ENCODE measurements around the gene PTPRM.

PTPRM gene

DNA sequence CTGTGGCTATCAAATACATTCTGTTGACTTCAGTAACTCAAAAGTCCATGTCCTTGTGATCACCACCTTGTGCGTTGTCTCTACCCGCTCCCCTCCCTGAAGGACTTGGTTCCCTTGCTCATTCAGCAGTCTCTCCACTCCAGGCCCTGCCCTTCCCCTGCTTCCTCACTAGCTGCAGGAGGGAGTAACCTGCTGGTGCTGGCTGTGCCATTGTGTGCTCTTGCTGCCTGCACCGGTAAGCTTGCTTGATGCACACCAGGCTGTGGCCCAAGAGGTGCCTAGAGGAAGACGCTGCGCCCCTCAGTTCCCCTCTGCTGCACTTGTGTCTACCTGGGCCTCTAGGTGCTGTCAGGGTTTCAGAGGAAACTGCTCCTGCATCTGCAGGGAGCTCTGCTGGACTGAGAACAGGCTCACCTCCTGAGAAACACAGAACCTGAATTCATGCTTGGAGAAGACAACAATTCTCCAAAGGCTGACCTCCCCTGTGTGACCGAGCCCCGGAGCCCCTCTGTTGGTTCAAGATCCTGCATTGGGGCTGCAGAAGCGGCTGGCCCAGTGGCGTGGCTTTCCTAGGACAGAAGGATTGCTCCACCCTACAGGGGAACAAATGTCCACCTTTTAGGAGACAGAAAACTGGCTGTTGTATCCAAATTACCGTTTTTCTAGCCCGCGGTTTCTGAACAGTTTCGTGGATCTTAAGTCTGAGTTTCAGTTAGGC lies 33.6 kb downstream of the PTPRM start:
- CTCF ChIA-PET = no interaction called here
- H3K4me3 Mint-ChIP-seq = no peak overlapping the region
- DNase-seq = no peak
- no peaks in the 10 kb centered on the region for H3K36me3 Mint-ChIP-seq
- no peak overlapping the region for H3K27ac Mint-ChIP-seq
- H3K4me1 Mint-ChIP-seq = no peaks in the 10 kb centered on the region
- no peaks in the 10 kb centered on the region for H3K27me3 Mint-ChIP-seq
- H3K9me3 Mint-ChIP-seq = peaks cover 2% of the 10 kb centered on the region

DNA sequence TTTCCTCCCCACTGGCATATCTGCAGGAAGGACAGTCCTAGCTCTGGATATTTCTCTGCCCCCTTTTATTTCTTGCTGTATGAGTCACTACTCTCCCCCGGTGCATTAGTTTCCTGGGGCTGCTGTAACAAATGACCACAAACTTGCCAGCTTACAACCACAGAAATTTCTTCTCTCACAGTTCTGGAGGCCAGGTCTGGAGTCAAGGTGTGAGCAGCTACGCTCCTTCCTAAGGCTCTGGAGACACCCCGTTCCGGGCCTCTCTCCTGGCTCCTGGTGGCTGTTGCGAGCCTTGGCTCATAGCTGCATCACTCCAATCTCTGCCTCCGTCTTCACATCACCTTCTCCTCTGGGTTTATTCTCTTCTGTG lies 34.1 kb downstream of the PTPRM start:
- H3K27me3 Mint-ChIP-seq = no peaks in the 10 kb centered on the region
- peaks cover 2% of the 10 kb centered on the region for H3K9me3 Mint-ChIP-seq
- DNase-seq = no peak
- no peaks in the 10 kb centered on the region for H3K36me3 Mint-ChIP-seq
- CTCF ChIA-PET = no interaction called here
- H3K4me1 Mint-ChIP-seq = no peaks in the 10 kb centered on the region
- H3K27ac Mint-ChIP-seq = no peak overlapping the region
- no peak overlapping the region for H3K4me3 Mint-ChIP-seq

DNA sequence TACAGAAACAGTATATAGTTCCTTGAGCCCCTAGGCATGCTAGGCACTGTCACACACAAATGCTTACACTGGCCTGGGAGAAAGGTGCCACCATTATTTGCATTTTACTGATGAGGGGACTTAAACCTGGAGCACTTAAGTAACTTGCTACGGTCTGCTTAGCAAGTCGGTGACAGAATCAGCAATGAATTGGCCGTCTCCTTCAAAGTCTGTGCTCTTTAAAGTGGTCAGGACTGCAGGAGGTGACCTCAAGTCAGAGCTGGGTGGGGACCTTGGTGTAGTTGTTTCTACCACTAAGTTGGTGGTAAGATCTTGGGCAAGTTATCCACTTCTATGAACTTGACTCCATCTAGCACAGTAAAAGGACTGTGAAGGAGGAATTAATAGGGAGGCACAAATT lies 34.8 kb downstream of the PTPRM start:
- Mint-ChIP-seq H3K4me1 (no peaks in the 10 kb centered on the region), H3K9me3 (peaks cover 2% of the 10 kb centered on the region), H3K27me3 (no peaks in the 10 kb centered on the region), H3K36me3 (no peaks in the 10 kb centered on the region), H3K4me3 (no peak overlapping the region), H3K27ac (no peak overlapping the region)
- CTCF ChIA-PET = no interaction called here
- no peak for DNase-seq

DNA sequence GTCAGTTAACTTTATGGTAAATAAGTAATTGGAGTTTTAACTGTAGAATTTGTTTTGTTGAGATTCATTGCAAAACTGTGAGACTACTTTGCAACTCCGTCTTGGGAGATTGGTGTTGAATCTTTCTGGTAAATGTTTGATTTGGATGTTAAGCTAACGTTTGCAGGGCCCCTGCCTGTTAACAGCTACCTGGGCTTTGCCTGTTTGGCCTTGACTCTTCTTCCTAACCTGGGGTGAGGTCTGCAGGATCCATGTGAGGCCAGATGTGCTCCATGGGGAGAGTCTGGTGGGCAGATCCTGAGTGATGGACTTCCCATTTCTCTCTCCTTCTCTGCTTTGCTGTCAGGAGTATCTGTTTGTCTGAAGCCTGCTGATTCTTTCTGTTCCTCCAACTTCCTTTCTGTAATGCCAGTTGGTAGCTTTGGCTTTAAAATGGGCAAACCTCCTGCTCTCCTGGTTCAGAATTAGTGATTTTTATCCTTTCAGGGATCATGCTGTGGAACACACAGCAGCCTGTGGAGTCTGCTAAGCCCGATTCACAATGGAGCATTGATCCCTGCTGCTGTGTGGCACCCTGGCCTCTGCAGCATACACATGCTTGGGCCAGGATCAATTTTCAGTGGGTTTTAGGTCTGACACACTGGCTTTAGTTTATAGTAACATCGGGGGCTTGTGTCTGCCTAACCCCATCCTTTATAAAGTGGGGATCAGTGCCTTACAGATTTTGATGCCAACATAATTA lies 36.3 kb downstream of the PTPRM start:
- Mint-ChIP-seq H3K9me3 (peaks cover 2% of the 10 kb centered on the region), H3K4me3 (no peak overlapping the region), H3K27me3 (no peaks in the 10 kb centered on the region), H3K4me1 (no peaks in the 10 kb centered on the region), H3K36me3 (no peaks in the 10 kb centered on the region), H3K27ac (no peak overlapping the region)
- CTCF ChIA-PET = no interaction called here
- DNase-seq = no peak

DNA sequence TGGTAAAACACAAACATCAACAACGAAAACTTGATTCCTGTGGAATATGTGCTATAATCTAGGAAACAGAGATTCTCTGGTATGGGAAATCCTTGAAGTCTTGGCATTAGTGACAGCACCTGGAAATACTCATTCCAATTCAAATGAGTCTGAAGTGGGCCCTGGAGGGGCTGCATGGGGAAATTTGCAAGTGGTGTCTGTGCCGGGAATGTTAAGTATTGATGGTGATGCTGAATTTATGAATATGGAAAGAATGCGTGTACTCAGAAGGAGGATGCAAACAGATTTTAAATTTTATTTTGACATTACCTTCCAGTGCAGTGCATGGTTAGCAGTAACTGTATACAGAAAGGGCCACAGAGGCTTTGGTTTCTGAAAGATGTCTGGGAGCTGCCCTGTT lies 37.2 kb downstream of the PTPRM start:
- Mint-ChIP-seq H3K4me1 (no peaks in the 10 kb centered on the region), H3K9me3 (peaks cover 2% of the 10 kb centered on the region), H3K27me3 (no peaks in the 10 kb centered on the region), H3K36me3 (no peaks in the 10 kb centered on the region), H3K27ac (no peak overlapping the region), H3K4me3 (no peak overlapping the region)
- no peak for DNase-seq
- CTCF ChIA-PET = no interaction called here

DNA sequence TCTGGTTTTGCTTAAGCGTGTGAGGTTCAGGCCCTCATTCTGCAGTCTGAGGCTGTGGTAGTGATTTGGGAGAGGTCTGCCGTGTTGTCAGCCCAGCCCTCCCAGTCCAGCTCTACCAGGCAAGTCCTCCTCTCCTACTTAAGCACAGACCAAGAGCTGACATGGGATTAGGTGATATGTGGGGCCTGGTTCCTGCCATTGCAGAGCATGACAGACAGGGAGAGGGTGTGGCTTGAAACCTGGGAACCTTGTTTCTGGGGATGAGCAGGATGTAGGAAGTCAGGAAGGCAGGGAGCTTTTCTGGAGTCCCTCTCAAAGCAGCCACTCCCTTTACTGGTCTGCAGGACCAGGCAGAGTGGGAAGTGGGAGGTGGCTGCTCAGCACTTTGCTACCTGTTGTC lies 38.6 kb downstream of the PTPRM start:
- no peak overlapping the region for H3K4me3 Mint-ChIP-seq
- H3K4me1 Mint-ChIP-seq = no peaks in the 10 kb centered on the region
- CTCF ChIA-PET = no interaction called here
- no peaks in the 10 kb centered on the region for H3K36me3 Mint-ChIP-seq
- no peak overlapping the region for H3K27ac Mint-ChIP-seq
- no peaks in the 10 kb centered on the region for H3K27me3 Mint-ChIP-seq
- H3K9me3 Mint-ChIP-seq = peaks cover 2% of the 10 kb centered on the region
- no peak for DNase-seq

DNA sequence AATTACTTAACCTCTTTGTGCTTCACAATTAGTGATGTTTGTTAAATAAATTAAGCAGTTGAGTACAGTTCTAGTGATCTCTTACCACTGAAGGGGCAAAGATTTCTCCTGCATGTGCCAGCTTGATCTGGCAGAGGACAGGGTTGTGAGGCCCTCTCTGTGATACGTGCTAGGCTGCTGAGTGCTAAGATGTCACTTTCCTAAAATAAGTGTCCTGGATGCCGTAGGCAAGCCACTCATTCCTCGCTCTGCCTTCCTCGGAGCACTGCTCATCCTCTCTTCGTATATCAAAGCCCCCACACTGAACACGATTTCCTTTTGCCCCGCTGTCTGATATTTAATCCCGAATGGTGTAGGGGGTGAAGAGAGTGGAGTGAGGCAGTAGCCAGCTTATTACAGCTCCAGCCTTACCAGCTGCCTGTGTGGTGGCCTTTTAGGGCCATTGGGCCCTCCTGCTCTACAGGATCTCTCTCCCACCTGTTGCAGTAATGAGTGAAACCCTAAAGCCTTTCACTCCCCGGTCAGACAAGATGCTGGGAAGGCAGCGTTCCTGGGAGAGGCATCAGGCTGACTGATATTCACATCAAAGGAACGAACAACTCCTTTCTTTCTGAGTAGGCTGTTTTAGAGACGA lies 40.5 kb downstream of the PTPRM start:
- Mint-ChIP-seq H3K4me3 (no peak overlapping the region), H3K27me3 (no peaks in the 10 kb centered on the region), H3K9me3 (no peaks in the 10 kb centered on the region), H3K36me3 (no peaks in the 10 kb centered on the region), H3K4me1 (no peaks in the 10 kb centered on the region), H3K27ac (no peak overlapping the region)
- DNase-seq = no peak
- CTCF ChIA-PET = no interaction called here

DNA sequence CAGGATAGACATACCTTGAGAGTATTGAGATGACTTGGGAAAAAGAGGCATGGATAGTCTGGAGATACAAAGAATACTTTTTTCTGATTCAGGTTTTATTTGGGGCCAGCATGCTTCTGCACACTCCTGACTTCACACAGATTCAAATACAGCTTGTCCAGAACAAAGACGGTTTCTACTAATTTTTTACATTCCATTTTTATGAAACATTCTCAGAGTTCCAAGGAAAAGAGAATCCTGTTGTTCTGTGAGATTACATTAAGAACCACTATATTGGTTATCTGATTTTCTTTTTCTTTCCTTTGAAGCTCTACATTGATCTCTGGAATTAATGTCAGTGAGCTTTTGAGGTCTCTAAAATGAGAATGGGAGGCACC lies 41.0 kb downstream of the PTPRM start:
- Mint-ChIP-seq H3K4me3 (no peak overlapping the region), H3K27me3 (no peaks in the 10 kb centered on the region), H3K36me3 (no peaks in the 10 kb centered on the region), H3K27ac (no peak overlapping the region), H3K9me3 (no peaks in the 10 kb centered on the region), H3K4me1 (no peaks in the 10 kb centered on the region)
- CTCF ChIA-PET = no interaction called here
- no peak for DNase-seq

DNA sequence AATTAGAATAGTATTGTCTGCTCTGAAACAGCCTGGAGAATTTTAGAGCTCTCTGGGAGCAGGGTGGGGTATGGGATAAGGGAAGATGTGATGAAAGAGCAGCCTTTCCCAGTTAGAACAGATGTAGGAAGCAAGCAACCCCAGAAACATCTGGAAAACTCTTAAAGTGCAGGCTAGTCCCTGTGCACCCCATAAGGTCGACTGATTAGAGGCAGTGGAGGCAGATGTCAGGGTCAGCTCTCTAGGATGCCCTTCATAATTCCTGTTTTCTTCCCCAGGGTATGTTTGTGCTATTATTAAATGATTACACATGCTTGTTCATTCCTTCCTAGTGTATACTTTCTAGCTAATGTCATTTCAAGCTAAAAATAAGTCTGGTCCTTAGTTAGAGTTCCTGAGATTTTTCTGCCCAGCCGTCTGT lies 41.7 kb downstream of the PTPRM start:
- CTCF ChIA-PET = no interaction called here
- Mint-ChIP-seq H3K4me3 (no peak overlapping the region), H3K27me3 (no peaks in the 10 kb centered on the region), H3K36me3 (no peaks in the 10 kb centered on the region), H3K4me1 (no peaks in the 10 kb centered on the region), H3K27ac (no peak overlapping the region), H3K9me3 (no peaks in the 10 kb centered on the region)
- DNase-seq = no peak

DNA sequence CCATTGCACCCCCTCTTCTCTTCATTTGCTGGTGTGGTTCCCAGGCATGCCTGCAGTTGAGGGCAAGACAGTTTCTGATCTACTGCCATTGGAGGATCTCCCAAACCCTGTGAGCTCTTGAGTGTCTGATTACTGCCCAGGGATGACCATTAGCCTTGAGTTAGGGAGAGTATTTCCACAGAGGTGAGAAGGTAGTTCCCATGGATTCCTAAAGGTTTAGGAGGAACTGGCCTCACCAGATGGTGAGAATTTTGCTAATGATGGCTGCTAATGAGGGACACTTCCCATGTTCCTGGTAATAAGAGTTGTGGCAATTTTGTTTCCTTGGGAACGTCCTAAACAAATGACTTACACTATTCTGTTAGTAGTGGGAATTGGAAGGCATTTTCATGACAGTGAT lies 42.5 kb downstream of the PTPRM start:
- no peaks in the 10 kb centered on the region for H3K4me1 Mint-ChIP-seq
- no peaks in the 10 kb centered on the region for H3K9me3 Mint-ChIP-seq
- no peak for DNase-seq
- CTCF ChIA-PET = no interaction called here
- no peaks in the 10 kb centered on the region for H3K27me3 Mint-ChIP-seq
- H3K27ac Mint-ChIP-seq = no peak overlapping the region
- H3K4me3 Mint-ChIP-seq = no peak overlapping the region
- H3K36me3 Mint-ChIP-seq = no peaks in the 10 kb centered on the region

DNA sequence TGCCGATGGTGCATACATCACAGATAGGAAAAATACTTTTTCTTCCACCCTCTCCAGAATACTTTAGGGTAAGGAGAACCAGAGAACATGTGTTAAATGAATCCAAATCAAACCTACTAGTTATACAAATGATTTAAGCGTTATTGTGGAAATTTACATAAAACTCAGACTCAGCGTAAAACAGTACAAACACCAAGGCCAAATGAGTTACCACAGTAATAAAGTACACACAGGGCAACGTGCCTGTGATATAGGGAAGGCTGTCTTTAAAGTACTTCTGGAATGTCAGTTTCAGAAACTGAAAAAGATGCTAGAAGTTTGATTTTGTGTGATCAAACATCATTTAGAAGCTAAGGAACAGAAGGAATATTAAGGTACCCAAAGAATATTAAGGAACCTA lies 46.9 kb downstream of the PTPRM start:
- Mint-ChIP-seq H3K27me3 (no peaks in the 10 kb centered on the region), H3K9me3 (no peaks in the 10 kb centered on the region), H3K27ac (no peak overlapping the region), H3K36me3 (no peaks in the 10 kb centered on the region), H3K4me1 (no peaks in the 10 kb centered on the region), H3K4me3 (no peak overlapping the region)
- no peak for DNase-seq
- CTCF ChIA-PET = no interaction called here

DNA sequence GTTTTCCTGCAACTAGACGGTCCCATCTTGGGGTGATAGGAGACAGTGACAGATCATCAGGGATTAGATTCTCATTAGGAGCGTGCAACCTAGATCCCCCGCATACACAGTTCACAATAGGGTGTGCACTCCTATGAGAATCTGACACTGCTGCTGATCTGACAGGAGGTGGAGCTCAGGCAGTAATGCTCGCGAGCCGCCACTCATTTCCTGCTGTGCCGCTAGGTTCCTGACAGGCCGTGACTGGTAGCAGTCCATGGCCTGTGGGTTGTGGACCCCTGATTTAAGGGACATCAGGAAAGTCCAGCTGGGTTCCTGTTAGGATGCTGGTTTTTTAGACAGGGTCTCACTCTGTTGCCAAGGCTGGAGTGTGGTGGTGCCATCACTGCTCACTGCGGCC lies 48.7 kb downstream of the PTPRM start:
- no peaks in the 10 kb centered on the region for H3K9me3 Mint-ChIP-seq

DNA sequence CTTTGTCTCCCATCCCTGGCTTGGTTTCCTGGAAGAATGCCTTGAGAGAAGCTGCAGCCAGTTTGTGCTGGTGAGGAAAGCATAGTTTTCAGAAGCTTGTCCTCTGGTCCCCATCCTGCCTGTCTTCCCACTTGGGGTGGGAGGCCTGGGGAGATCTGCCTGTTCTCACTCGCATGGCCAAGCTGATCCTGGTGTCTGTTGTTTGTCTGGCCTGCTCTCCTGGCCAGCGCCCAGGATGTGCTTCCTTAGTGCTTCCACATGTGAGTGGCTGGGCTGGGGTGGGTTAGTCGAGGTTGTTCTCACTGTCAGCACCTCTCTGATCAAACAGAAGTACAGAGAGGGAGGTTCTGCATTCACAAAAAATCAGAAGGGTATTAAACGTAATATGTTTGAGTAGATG lies 49.5 kb downstream of the PTPRM start:
- CTCF ChIA-PET = no interaction called here
- Mint-ChIP-seq H3K4me1 (no peaks in the 10 kb centered on the region), H3K27me3 (no peaks in the 10 kb centered on the region), H3K4me3 (no peak overlapping the region), H3K36me3 (no peaks in the 10 kb centered on the region), H3K27ac (no peak overlapping the region), H3K9me3 (no peaks in the 10 kb centered on the region)
- DNase-seq = no peak

More for the DNA sequence above, 48.7 kb downstream of the PTPRM start:
- Mint-ChIP-seq H3K27ac (no peak overlapping the region), H3K36me3 (no peaks in the 10 kb centered on the region), H3K27me3 (no peaks in the 10 kb centered on the region), H3K4me1 (no peaks in the 10 kb centered on the region), H3K4me3 (no peak overlapping the region)
- CTCF ChIA-PET = no interaction called here
- no peak for DNase-seq

DNA sequence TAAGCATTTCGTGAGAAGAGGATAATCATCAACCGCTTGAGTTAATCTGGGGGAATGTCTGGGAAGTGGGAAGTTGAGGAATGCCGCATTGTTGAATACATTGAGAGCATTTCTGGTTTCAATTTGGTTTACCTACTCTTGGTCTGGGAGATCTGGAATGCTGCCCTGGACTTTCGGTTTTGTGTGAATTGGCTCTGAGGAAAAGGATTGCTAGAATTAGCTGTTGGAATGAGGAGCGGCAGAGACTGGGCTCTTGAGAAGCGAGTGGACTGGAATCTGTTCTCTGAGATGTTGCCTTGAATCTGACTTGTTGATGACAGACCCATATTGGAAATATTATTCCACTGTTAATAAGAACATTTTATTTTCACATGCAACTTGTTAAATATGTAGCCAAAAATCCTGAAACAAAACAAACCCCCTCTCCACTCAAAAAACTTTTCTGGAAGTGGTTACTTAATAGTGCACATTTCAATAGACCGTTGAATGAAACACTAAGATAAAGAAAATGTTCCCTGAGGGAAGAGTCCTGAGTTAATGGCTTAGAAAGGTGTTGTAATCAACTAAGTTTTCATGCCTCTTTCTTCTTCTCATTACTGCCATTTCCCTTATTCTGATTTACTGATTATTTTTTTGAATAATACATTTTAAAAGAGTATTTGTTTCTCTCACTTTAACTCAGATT lies 50.8 kb downstream of the PTPRM start:
- no peaks in the 10 kb centered on the region for H3K36me3 Mint-ChIP-seq
- H3K4me1 Mint-ChIP-seq = no peaks in the 10 kb centered on the region
- no peaks in the 10 kb centered on the region for H3K9me3 Mint-ChIP-seq
- no peak overlapping the region for H3K4me3 Mint-ChIP-seq
- CTCF ChIA-PET = no interaction called here
- no peak overlapping the region for H3K27ac Mint-ChIP-seq
- DNase-seq = no peak
- H3K27me3 Mint-ChIP-seq = no peaks in the 10 kb centered on the region
